ENCODE measurements around the gene CELA3B.
A peak's percentile ranks its signal among the peaks of the same experiment; 100 is the strongest.
"Not testable (repeated sequence)": the region's sequence is repeated elsewhere in the genome, so short reads cannot be mapped to it uniquely, and the experiment has no call there.

Gene CELA3B
- 0 reads per million in 4 experiments for total RNA-seq

- not testable (repeated sequence) for DNase-seq
These were observed at the start of gene CELA3B for GRCh38 chr1:21976703-21977239. CELA3B (plus strand) TSS chr1:21977022; CDS start chr1:21977040, 18 bp downstream.

- no peak for DNase-seq
These were observed 49.1 kb upstream of the CELA3B start for GRCh38 chr1:21927533-21928237.

- DNase-seq: no peak
These were observed 46.7 kb upstream of the CELA3B start for GRCh38 chr1:21930080-21930571.

GRCh38 chr1:21930629-21931170 lies 46.1 kb upstream of the CELA3B start:
- DNase-seq: no peak

GRCh38 chr1:21931171-21932093 lies 45.4 kb upstream of the CELA3B start:
- no peak for DNase-seq

- DNase-seq: no peak
These were observed 44.7 kb upstream of the CELA3B start for GRCh38 chr1:21932127-21932526.

GRCh38 chr1:21933397-21934248 lies 43.2 kb upstream of the CELA3B start:
- no peak for DNase-seq

- no peak for DNase-seq
These were observed 41.4 kb upstream of the CELA3B start for GRCh38 chr1:21935393-21935804.

GRCh38 chr1:21935891-21936365 lies 40.9 kb upstream of the CELA3B start:
- DNase-seq: no peak

GRCh38 chr1:21936366-21937031 lies 40.3 kb upstream of the CELA3B start:
- no peak for DNase-seq

- no peak for DNase-seq
These were observed 39.8 kb upstream of the CELA3B start, which contains the start of gene HSPG2 for GRCh38 chr1:21937034-21937371. HSPG2 (minus strand) TSS chr1:21937310; CDS start chr1:21937217, 93 bp downstream.

GRCh38 chr1:21937372-21938121 lies 39.3 kb upstream of the CELA3B start:
- DNase-seq: peak; percentile 53

GRCh38 chr1:21938732-21939538 lies 37.9 kb upstream of the CELA3B start:
- DNase-seq: no peak

GRCh38 chr1:21939650-21940374 lies 37.0 kb upstream of the CELA3B start:
- no peak for DNase-seq

GRCh38 chr1:21940492-21940891 lies 36.3 kb upstream of the CELA3B start:
- no peak for DNase-seq

- no peak for DNase-seq
These were observed 35.5 kb upstream of the CELA3B start for GRCh38 chr1:21941370-21941769.

- DNase-seq: no peak
These were observed 34.4 kb upstream of the CELA3B start for GRCh38 chr1:21942464-21942863.

GRCh38 chr1:21942959-21943640 lies 33.7 kb upstream of the CELA3B start:
- not testable (repeated sequence) for DNase-seq

Data from effector CD8-positive, alpha-beta T cell (primary cell).